Measurements from ENCODE around the gene SLC13A1.
"Not testable (repeated sequence)": the region's sequence is repeated elsewhere in the genome, so short reads cannot be mapped to it uniquely, and the experiment has no call there.

The SLC13A1 gene

GRCh38 chr7:123131140-123131539, 68.6 kb downstream of the SLC13A1 start:
- no peak for FAIRE-seq
- DNase-seq (ENCODE audit: low spot score): no peak

- DNase-seq (ENCODE audit: low spot score): no peak
- no peak for FAIRE-seq
These were observed 73.1 kb downstream of the SLC13A1 start for GRCh38 chr7:123126691-123127090.

GRCh38 chr7:123126171-123126570, 73.6 kb downstream of the SLC13A1 start:
- FAIRE-seq: no peak

GRCh38 chr7:123125231-123125630, 74.5 kb downstream of the SLC13A1 start:
- no peak for DNase-seq (ENCODE audit: low spot score)
- no peak for FAIRE-seq

More at GRCh38 chr7:123126171-123126570, 73.6 kb downstream of the SLC13A1 start:
- DNase-seq (ENCODE audit: low spot score): no peak

GRCh38 chr7:123122916-123123315, 76.9 kb downstream of the SLC13A1 start:
- no peak for DNase-seq (ENCODE audit: low spot score)
- no peak for FAIRE-seq

- DNase-seq (ENCODE audit: low spot score) (peak; percentile 16), FAIRE-seq (no peak)
These were observed 79.5 kb downstream of the SLC13A1 start for GRCh38 chr7:123120286-123120685.

- DNase-seq (ENCODE audit: low spot score) (no peak), FAIRE-seq (no peak)
These were observed 84.4 kb downstream of the SLC13A1 start for GRCh38 chr7:123115331-123115730.

- FAIRE-seq (peak; percentile 24), DNase-seq (ENCODE audit: low spot score) (no peak)
These were observed 85.5 kb downstream of the SLC13A1 start for GRCh38 chr7:123114288-123114687.

GRCh38 chr7:123112833-123113232, 86.9 kb downstream of the SLC13A1 start:
- FAIRE-seq (no peak), DNase-seq (ENCODE audit: low spot score) (no peak)

- FAIRE-seq: no peak
- DNase-seq (ENCODE audit: low spot score): no peak
These were observed 100.1 kb downstream of the SLC13A1 start for GRCh38 chr7:123099712-123100111.

- no peak for DNase-seq (ENCODE audit: low spot score)
- no peak for FAIRE-seq
These were observed 102.8 kb downstream of the SLC13A1 start for GRCh38 chr7:123096976-123097375.

GRCh38 chr7:123096434-123096833, 103.3 kb downstream of the SLC13A1 start:
- no peak for DNase-seq (ENCODE audit: low spot score)
- no peak for FAIRE-seq

- no peak for FAIRE-seq
- DNase-seq (ENCODE audit: low spot score): no peak
These were observed 109.3 kb downstream of the SLC13A1 start for GRCh38 chr7:123090456-123090855.

GRCh38 chr7:123086910-123087309, 112.9 kb downstream of the SLC13A1 start:
- DNase-seq (ENCODE audit: low spot score); FAIRE-seq: not testable (repeated sequence)

GRCh38 chr7:123084861-123085260, 114.9 kb downstream of the SLC13A1 start:
- DNase-seq (ENCODE audit: low spot score); FAIRE-seq: not testable (repeated sequence)

GRCh38 chr7:123079021-123079420, 120.7 kb downstream of the SLC13A1 start:
- FAIRE-seq (no peak), DNase-seq (ENCODE audit: low spot score) (no peak)

- no peak for DNase-seq (ENCODE audit: low spot score)
- no peak for FAIRE-seq
These were observed 123.8 kb downstream of the SLC13A1 start for GRCh38 chr7:123075838-123076467.

GRCh38 chr7:123070702-123071286, 129.0 kb downstream of the SLC13A1 start:
- DNase-seq (ENCODE audit: low spot score): peak; percentile 29
- FAIRE-seq: peak; percentile 49

- FAIRE-seq (no peak), DNase-seq (ENCODE audit: low spot score) (no peak)
These were observed 132.0 kb downstream of the SLC13A1 start for GRCh38 chr7:123067814-123068213.
